NCI-H2081 (cell line): ENCODE data around the gene CD300LF.
A peak's percentile ranks its signal among the peaks of the same experiment; 100 is the strongest.

Experiments used
- DNase-seq, 2 experiments: peaks; one replicate each; lab custom pipeline; 2025; lab: John Stamatoyannopoulos, UW

Gene CD300LF

DNA sequence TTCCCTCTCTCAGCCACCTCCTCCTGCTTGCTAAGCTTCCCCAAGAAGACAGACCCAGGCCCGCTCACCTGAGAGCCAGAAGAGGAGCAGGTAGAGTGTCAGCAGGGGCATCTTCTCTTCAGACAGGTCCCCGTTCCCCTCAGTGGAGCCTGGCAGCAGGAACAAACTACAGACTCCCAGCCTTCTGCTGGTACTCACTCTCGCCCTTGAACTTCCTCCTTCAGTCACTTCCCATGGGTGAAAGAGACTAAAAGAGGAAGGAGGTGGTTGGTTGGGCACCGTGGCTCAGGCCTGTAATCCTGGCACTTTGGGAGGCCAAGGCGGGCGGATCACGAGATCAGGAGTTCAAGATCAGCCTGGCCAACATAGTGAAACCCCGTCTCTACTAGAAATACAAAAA is at the start of gene CD300LF:
CD300LF (minus strand) TSS at position 168 of the 400 bp plus-strand sequence; CDS start at position 111, 57 bp downstream.
- no peak for DNase-seq

- DNase-seq, result no peak
Observed at GRCh38 chr17:74761931-74762330, 49.2 kb upstream of the CD300LF start.

GRCh38 chr17:74761419-74761818 is 48.7 kb upstream of the CD300LF start:
- DNase-seq, result no peak

- DNase-seq, result no peak
Observed at GRCh38 chr17:74760404-74761105, 47.8 kb upstream of the CD300LF start.

DNA sequence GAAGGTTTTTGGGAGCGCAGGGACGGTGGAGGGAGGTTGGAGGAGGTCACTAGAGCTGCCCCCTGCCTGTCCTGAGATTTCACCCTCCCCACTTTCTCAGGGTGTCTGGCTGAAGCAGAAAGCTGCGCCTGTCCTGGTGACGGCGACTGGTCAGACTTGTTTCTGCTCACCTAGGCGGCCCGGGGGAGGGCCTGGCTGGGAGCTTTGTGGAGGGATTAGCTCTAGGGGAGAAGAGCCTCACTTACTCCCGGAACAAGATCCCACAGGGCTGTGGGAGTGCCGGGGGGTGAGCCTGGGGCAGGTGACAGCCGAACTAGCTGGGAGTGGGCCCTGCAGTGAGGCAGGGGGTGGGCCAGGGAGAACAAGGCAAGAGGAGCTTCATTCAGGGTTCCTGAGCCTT is 47.2 kb upstream of the CD300LF start:
- no peak for DNase-seq

- DNase-seq, result no peak
Observed at GRCh38 chr17:74759243-74759801, 46.6 kb upstream of the CD300LF start.

DNA sequence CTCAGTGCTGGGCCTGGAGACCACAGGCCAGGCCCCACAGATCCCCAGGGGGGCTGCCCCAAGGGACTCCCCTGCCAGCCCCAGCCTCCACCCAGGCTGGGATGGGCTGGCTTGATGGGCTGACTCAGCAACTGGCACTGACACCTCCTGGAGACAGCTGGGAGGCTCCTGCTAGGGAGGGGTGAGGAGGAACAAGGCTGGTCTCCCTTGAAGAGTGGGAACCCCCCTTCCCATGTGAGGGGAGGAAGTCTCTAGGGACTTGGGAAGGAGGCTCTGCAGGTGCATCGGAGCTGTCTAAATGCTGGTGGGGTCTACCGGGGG is 46.1 kb upstream of the CD300LF start:
- no peak for DNase-seq

DNA sequence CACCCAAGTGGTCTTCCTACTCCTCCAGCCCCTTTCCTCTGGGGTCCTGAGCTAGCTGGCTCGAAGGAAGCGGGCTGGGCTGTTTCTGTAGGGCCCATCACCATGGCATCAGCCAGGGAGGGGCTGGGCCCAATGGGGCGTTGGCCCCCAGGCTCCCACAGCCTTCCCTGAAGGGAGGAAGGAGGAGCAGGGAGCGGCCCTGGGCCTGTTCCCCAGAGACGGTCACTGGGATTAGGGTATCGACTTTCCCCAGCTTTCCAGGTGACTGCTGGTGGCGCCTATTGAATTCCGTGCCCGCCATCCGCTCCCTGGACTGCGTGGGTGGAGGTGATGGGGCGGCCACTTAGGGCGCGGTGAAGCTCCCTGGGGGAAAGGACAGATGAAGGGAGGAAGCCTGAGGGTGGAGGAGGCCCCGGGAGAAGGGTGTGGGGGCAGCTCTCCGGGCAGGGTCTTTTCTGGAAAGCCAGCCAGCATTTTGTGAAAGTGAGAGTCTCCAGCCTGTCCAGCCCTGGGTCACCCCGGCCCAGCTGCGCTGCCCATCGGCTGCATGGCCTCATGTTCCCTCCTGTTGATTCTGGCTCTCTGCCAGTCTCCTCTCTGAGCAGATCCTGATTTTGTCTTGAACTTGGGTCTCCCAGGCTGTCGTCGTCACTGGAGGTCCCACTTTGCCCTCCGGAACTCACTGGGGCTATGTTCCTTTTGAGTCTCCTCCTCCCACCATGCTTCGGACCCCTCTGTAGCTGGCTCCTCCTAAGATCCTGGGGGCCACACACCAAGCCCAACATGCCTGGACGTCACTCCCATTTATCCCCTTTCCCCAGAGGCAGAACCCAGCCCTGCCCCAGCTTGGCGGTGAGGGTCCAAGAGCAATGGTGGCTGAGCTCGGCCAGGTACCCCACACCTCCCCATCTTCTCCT is 45.5 kb upstream of the CD300LF start:
- no peak for DNase-seq

DNA sequence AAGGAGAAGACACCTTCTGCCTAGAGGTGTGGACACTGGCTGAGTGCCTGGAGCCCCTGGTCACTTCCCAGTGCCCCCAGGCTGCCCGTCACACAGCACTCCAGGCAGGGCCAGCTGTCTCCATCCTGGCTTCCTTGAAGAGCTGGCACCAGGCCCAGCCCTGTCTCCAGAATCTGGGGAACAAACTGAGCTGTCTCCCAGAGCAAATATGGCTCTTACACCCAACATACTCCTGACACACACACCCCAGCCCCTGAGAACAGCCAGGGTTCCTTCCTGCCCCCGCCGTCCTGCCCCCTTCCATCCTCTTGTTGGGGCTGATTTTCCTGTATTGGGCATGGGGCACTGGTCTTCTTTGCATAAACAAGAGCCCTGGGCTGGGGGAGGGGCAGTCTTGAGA is 44.8 kb upstream of the CD300LF start:
- no peak for DNase-seq

GRCh38 chr17:74756891-74757290 is 44.2 kb upstream of the CD300LF start:
- DNase-seq, result no peak

GRCh38 chr17:74755533-74755932 is 42.8 kb upstream of the CD300LF start:
- no peak for DNase-seq

- no peak for DNase-seq
Observed at GRCh38 chr17:74754832-74755231, 42.1 kb upstream of the CD300LF start.

GRCh38 chr17:74752822-74753401 is 40.2 kb upstream of the CD300LF start:
- DNase-seq, result no peak

- no peak for DNase-seq
Observed at GRCh38 chr17:74752415-74752814, 39.7 kb upstream of the CD300LF start.

GRCh38 chr17:74750327-74751069 is 37.8 kb upstream of the CD300LF start:
- no peak for DNase-seq

- DNase-seq, result no peak
Observed at GRCh38 chr17:74750039-74750326, 37.3 kb upstream of the CD300LF start.

DNA sequence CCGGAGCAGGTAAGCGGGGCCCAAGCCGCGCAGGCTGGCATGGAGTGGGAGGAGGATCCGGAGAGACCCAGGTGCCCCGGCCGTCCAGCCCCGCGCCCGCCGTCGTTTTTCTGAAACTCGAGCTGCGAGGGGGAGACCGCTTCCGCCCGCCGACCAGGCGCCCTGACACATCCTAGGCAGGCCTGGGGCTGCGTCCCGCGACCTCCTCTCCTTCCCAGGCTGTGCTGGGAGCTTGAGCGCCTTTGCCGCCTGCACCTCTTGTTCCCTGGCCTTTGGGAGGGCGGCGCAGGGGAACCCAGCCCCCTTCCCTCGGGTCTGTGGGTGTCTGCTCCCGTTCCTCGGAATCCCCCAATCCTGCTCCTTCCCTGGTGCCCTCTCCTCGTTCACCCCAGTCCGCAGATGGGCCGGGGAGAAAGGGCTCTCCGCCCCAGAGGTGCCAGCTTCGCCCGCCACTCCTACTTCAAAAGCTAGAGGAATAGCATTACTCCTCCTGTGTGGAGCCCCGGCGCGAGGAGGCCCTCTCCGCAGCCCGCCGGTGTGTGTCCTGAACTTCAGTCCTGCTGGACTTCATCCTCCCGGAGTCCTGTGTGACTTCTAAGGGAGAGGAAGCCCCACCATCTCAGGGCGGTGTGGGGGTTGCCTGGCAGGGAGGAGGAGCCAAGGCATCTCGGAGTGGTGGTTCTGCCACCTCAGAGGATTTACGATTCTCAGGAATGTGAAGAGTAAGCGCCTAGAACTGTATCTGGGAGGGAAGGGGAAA is 36.7 kb upstream of the CD300LF start:
- no peak for DNase-seq

- DNase-seq, result peak; percentile 95
Observed at GRCh38 chr17:74748529-74749278, 36.0 kb upstream of the CD300LF start, which contains the start of gene NHERF1. NHERF1 (plus strand) TSS chr17:74748628; CDS start chr17:74748847, 219 bp downstream.

DNA sequence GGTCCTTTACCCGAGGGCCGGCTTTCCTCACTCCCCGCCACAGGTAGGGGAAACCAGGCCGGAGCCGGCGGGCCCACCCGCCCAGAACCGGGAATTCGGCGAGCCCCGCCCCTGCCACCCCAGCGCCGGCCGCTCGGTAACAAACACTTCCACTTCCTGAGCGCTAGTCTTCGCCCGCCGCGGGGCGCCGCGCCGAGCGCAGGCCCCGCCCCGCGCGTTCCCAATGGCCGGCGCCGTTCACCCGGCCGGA is 35.5 kb upstream of the CD300LF start:
- DNase-seq, result no peak

GRCh38 chr17:74746922-74747321 is 34.2 kb upstream of the CD300LF start:
- DNase-seq, result no peak

DNA sequence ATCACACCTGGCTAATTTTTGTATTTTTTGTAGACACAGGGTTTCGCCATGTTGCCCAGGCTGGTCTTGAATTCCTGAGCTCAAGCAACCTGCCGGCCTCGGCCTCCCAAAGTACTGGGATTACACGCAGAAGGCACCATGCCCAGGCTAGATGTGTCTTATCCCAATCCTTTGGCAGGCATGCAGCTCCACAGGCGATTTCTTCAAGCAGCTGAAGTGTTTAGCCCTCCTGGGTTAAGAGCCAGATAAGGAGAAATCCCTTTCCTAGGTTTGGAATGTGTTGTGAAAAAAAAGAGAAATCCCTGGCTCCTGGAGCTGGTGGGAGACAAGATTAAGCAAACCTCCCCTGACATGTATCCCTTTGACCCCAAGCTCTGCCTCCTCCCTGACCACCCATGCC is 33.7 kb upstream of the CD300LF start:
- DNase-seq, result no peak
